ENCODE data around the gene HEXB. TPM values are rescaled to one million over a fixed set of nuclear protein-coding genes. Genes with fewer than 3 reads are reported as not detected.

HEXB gene
- total and polyA plus RNA-seq, 2 of the 13 experiments (the other 11 are each of a cell fraction or from before 2014, with no cell fraction given): 100 to 104 TPM

GRCh38 chr5:74652576-74652975 is 32.5 kb upstream of the HEXB start:
- peaks cover 29% of the 10 kb centered on the region for H3K4me1 ChIP-seq (ENCODE audit: insufficient read depth, low read length)
- no peaks in the 10 kb centered on the region for H4K20me1 ChIP-seq (ENCODE audit: insufficient read depth, low read length)
- no peaks in the 10 kb centered on the region for H3K36me3 ChIP-seq (replicated peaks in 1 of 2; ENCODE audit: control insufficient read depth in 1 of 2, insufficient read depth in 2 of 2, low read length in 2 of 2)
- H2AFZ ChIP-seq (ENCODE audit: low read length): no peak overlapping the region
- FAIRE-seq (no peak), DNase-seq (ENCODE audit: low spot score) (no peak), ATAC-seq (no peak)
- H3K4me3 ChIP-seq (replicated peaks in 1 of 3; ENCODE audit: insufficient read depth in 1 of 3, low read depth in 2 of 3, low read length in 3 of 3): no peak overlapping the region
- no TSS peak for BruUV-seq (replicated peaks)
- intact Hi-C loops (cut with micrococcal nuclease; ENCODE audit: unreplicated experiment) (no loop called here), in situ Hi-C loops (cut with HindIII; ENCODE audit: extremely low pct_ligation_motif_present, low pct_unique_long_range_greater_than_20kb) (no loop called here)
- no peak overlapping the region for H3K4me2 ChIP-seq (ENCODE audit: low read depth, low read length)
- H3K9me3 ChIP-seq (ENCODE audit: low read length): no peaks in the 10 kb centered on the region
- POLR2A ChIA-PET: no interaction called here
- H3K27ac ChIP-seq (ENCODE audit: extremely low read length, insufficient read depth, low read length): no peak overlapping the region
- H3K27me3 ChIP-seq (ENCODE audit: control insufficient read depth in 1 of 2, insufficient read depth in 2 of 2, low read length in 2 of 2): peaks cover 0 to 8% of the 10 kb centered on the region in 2 experiments; a peak in 1 of 5 replicates
- CTCF ChIA-PET (ENCODE audit: low intra/inter-chr PET ratio, low total read pairs): no interaction called here
- no peak for TF ChIP-seq SMAD9 (CRISPR knock-in tag; IDR thresholded peaks at IDR 0.05)
- TF ChIP-seq CHD2 (IDR thresholded peaks at IDR 0.05; ENCODE audit: low read depth, low read length): no peak
- TF ChIP-seq, protein P1, sequence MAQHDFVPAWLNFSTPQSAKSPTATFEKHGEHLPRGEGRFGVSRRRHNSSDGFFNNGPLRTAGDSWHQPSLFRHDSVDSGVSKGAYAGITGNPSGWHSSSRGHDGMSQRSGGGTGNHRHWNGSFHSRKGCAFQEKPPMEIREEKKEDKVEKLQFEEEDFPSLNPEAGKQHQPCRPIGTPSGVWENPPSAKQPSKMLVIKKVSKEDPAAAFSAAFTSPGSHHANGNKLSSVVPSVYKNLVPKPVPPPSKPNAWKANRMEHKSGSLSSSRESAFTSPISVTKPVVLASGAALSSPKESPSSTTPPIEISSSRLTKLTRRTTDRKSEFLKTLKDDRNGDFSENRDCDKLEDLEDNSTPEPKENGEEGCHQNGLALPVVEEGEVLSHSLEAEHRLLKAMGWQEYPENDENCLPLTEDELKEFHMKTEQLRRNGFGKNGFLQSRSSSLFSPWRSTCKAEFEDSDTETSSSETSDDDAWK (CRISPR knock-in tag; IDR thresholded peaks at IDR 0.05): no peak
- no peak for TF ChIP-seq ZSCAN9 (CRISPR knock-in tag; IDR thresholded peaks at IDR 0.05; ENCODE audit: borderline replicate concordance)
- TF ChIP-seq MYNN (CRISPR knock-in tag; IDR thresholded peaks at IDR 0.05; ENCODE audit: low read depth): no peak
- TF ChIP-seq ZGPAT (CRISPR knock-in tag; IDR thresholded peaks at IDR 0.05): no peak
- no peak for TF ChIP-seq RFX5 (IDR thresholded peaks at IDR 0.05; ENCODE audit: low read depth, low read length)
- TF ChIP-seq KLF16 (CRISPR knock-in tag; IDR thresholded peaks at IDR 0.05): no peak
- TF ChIP-seq ATF7-NPFF (CRISPR knock-in tag; IDR thresholded peaks at IDR 0.05; ENCODE audit: low read depth): no peak
- no peak for TF ChIP-seq RFX3 (CRISPR knock-in tag; IDR thresholded peaks at IDR 0.05)
- TF ChIP-seq ZNF44 (CRISPR knock-in tag; IDR thresholded peaks at IDR 0.05): no peak
- TF ChIP-seq BRD4 (CRISPR knock-in tag; IDR thresholded peaks at IDR 0.05): no peak
- TF ChIP-seq, protein P2, sequence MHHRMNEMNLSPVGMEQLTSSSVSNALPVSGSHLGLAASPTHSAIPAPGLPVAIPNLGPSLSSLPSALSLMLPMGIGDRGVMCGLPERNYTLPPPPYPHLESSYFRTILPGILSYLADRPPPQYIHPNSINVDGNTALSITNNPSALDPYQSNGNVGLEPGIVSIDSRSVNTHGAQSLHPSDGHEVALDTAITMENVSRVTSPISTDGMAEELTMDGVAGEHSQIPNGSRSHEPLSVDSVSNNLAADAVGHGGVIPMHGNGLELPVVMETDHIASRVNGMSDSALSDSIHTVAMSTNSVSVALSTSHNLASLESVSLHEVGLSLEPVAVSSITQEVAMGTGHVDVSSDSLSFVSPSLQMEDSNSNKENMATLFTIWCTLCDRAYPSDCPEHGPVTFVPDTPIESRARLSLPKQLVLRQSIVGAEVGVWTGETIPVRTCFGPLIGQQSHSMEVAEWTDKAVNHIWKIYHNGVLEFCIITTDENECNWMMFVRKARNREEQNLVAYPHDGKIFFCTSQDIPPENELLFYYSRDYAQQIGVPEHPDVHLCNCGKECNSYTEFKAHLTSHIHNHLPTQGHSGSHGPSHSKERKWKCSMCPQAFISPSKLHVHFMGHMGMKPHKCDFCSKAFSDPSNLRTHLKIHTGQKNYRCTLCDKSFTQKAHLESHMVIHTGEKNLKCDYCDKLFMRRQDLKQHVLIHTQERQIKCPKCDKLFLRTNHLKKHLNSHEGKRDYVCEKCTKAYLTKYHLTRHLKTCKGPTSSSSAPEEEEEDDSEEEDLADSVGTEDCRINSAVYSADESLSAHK (CRISPR knock-in tag; IDR thresholded peaks at IDR 0.05; ENCODE audit: borderline replicate concordance): no peak
- TF ChIP-seq XRCC5 (optimal IDR thresholded peaks at IDR 0.05; ENCODE audit: low read length): no peak
- no peak for TF ChIP-seq HNRNPK (IDR thresholded peaks at IDR 0.05; ENCODE audit: low read depth, low read length, poor library complexity, severe bottlenecking)
- no peak for TF ChIP-seq ZNF615 (CRISPR knock-in tag; IDR thresholded peaks at IDR 0.05; ENCODE audit: borderline replicate concordance)
- no peak for TF ChIP-seq ZMYM3 (CRISPR knock-in tag; IDR thresholded peaks at IDR 0.05)
- TF ChIP-seq POLR2AphosphoS2 (IDR thresholded peaks at IDR 0.05; ENCODE audit: low read depth, low read length): no peak
- no peaks in the 10 kb centered on the region for H3K79me2 ChIP-seq (ENCODE audit: insufficient read depth, low read length)
- H3K9ac ChIP-seq (ENCODE audit: insufficient read depth, low read depth, low read length): no peak overlapping the region
- 76% methylated on average over 3 of the region's 3 CpGs for WGBS (ENCODE audit: low lambda C conversion rate)

Measured in HepG2 (cell line).